ENCODE measurements around the gene TLL2.

Gene TLL2

GRCh38 chr10:96462606-96463151 is 51.0 kb downstream of the TLL2 start:
- DNase-seq: no peak

DNA sequence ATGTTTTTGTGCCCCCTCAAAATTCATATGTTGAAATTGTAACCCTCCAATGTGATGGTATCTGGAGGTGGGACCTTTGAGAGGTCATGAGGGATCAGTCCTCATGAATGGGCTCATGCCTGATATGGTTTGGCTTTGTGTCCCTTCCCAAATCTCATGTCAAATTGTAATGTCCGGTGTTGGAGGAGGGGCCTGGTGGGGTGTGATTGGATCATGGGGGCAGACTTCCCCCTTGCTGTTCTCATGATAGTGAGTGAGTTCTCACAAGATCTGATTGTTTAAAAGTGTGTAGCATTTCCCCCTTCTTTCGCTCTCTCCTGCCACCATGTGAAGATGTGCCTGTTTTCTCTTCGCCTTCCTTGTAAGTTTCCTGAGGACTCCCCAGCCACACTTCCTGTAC is 53.4 kb downstream of the TLL2 start:
- no peak for DNase-seq

GRCh38 chr10:96457341-96457740 is 56.4 kb downstream of the TLL2 start:
- no peak for DNase-seq

DNA sequence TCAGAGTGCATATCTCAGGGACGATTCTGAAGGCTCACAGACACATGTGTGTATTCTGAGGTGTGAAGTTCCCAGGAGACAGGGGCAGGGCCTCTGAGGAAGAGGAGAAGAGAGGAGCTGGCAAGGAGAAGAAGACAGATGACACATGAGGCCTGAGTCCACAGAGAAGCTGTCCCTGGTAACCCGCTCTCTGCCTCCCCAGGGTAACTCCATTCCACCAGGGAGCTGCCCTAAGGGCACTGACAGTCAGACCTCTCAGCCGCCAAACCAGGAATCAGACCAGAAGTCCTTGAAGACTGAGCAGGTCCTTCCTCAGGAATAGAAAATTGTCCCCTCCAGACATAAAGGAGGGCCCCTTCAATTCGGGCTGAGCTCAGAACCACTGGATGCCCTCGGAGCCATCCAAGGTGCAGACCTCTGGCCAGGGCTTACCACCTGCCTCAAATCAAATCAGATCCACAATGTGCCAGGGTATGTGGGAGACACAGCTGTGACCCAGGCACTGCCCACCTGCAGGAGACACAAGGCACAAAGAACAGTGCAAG is 57.4 kb downstream of the TLL2 start:
- no peak for DNase-seq

GRCh38 chr10:96453856-96454583 is 59.7 kb downstream of the TLL2 start:
- DNase-seq: no peak

GRCh38 chr10:96452494-96453153 is 61.1 kb downstream of the TLL2 start:
- DNase-seq: no peak

DNA sequence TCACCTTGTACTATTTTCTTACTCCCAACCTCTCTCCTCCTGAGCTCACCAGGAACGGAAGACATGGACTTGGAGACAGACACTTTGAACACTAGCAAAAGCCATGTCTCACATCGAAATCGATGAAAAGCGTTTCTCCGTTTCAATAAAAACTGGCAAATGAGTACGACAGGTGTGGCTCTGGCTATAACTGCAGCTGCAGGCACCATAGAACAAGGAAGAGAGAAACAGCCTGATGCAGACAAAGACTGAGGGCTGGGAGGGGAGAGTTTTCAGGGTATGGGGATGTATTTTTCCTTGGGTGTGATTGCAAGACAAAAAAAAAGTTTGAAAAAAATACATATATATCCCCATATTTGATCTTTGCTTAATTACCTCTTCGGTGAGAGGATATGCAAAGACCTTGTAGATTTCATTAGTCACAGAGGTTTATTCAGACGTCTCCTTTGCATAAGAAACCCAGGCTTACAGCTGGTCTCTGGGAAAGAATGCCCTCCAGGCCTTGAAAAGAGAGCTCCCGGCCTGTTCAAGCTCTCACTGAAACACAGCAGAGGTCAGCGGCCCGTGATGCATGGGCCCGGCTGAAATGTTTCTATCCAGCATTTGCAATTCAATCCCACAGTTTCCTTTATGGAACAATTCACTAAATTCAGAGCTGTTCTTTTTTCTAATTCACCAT is 63.1 kb downstream of the TLL2 start:
- DNase-seq: no peak

- DNase-seq: no peak
Observed at GRCh38 chr10:96448558-96448957, 65.2 kb downstream of the TLL2 start.

- no peak for DNase-seq
Observed at GRCh38 chr10:96448021-96448457, 65.7 kb downstream of the TLL2 start.

- no peak for DNase-seq
Observed at GRCh38 chr10:96446966-96447596, 66.6 kb downstream of the TLL2 start.

DNA sequence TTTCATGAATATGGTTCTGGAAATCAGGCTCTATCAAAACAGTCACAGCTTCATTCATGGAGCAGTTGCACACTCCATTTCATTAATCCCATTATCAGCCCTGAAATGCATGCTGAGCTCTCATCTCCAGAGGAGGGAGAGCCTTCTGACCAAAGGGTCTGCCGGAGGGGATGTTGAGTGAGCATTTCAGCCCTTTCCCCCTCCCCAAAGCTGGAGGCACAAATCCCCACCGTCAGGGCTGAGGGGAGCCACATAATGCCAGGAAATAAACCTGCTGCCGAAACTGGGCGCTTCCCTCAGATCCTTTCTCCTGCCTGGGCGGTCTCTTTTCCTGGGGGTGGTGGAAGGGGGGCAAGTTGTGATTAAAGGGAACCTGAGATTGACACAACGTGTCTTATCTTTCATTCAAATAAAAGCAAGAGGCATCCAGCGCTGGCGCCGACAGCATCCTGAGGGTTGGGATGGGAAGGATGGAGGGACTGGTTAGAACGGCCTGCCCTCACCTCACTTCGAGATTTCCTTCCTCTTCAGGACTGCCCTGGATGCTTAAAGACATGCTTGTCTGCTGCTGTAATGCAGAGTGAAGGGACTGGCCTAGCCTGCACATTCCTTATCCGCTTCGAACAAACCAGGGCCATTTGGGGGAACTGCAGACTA is 71.6 kb downstream of the TLL2 start:
- DNase-seq: no peak

DNA sequence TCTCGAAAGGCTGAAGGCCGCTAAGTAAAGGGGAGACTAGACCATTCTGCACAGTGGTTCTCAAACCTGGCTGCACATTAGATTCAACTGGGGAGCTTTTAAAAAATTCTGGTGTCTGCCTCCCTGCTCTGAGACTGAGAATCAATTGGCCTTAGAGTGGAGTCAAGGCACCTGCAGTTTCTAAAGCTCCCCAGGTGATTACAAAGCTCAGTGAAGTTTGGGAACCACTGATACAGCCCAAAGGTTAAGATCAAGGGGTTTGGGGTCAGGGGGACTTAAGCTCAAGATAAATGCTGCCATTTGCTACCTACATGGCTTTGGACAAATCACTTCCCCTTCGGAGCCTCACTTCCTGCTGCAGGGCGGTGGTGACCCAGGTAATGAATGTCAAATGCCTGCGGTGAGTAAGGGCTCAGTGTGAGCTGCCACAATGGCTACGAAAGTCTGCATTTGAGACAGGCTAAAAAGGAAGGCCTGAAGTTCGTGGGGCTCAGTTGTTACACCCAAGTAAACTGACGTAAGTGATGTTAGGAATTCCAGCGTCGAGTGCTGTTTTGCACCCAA is 72.3 kb downstream of the TLL2 start:
- no peak for DNase-seq

DNA sequence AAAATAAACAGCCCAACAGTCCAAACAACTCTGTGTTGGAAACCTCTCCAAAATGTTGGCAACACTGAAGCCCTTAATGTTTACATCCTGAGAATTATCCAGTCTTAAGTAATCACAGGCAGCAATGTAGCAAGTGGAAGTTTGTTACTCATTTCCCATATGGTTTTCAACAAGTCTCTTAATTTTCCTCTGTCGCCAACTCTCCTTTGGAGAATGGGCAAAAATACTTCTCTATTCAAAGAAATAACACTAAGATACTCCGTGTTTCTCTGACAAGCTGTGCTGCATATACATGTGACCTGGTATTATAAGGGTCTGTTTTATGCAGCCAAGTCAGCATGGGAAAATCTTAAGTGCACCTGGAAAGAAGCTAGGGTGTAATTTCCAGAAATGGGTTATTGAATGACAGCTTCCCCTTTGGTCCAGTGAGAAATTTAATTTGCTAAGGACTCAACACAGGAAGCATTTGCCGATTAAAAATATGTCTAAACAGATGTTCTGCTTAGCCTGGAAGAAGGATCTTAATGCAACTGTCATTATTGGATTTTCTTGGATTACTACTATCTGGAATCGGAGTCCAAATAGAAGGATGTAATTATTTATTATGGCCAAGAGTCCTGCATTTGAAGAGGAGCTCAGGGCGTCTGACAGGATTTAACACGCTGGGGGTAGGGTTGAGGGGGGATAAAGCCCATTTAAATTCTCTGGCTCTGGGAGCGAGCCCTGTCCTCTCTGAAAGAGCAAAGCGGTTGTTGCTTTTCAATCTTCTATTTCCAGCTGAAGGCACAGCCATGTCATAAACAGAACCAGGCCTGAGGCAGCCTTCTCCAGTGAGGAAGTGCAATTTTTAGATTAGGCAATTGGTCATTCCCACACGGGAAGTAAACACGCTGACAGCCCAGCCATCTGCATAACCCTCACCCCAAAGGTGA is 73.1 kb downstream of the TLL2 start:
- no peak for DNase-seq

GRCh38 chr10:96439725-96440124 is 74.0 kb downstream of the TLL2 start:
- no peak for DNase-seq

DNA sequence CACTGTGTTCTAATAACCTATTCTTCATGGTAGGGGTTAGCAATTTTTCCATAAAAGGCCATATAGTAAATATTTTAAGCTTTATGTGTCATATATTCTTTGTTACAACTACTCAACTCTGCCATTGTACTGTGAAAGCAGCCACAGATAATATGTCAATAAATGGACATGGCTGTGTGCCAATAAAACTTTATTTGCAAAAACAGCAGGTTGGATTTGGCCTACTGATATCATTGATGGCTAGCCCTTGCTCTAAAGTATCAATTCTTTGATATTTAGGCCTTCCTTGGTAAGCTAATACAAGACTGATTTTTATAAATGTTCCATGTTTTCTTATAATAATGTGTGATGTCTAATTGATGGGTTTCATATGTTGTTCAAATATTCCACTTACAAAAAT is 77.7 kb downstream of the TLL2 start:
- no peak for DNase-seq

DNA sequence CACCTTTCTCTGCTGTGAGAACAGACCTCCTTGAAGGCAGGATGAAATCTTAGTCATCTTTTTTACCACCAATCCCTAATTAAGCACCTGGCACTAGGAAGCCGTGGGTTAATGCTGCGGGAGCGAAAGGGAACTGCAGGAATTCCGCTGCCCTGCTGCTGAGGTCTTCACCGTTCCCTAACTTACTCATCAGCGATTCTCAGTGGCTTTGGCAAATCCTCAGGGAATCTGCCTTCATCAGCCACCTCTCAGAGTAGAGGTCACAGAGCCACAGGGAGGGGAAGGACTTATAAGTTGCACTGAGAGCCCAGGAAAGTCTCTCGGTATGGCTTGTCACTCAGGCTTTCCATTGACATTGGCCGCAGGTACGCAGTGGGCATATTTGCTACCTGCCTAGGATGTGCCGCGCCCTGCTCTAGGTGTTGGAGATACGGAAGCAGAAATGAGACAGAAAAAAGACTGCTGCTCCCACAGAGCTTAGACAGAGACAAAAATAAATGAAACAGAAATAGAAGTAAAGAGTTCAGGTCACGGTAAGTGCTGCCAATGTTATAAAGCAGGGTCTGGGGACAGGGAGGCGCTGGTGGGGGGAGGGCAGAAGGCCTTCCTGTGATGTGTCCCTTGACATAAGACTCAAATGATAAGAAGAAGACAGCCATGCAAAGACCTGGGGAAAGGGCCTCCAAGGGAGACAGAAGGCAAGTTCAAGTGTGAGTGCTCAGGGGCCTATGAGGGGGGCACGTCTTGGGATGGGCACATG is 82.3 kb downstream of the TLL2 start:
- DNase-seq: no peak

DNA sequence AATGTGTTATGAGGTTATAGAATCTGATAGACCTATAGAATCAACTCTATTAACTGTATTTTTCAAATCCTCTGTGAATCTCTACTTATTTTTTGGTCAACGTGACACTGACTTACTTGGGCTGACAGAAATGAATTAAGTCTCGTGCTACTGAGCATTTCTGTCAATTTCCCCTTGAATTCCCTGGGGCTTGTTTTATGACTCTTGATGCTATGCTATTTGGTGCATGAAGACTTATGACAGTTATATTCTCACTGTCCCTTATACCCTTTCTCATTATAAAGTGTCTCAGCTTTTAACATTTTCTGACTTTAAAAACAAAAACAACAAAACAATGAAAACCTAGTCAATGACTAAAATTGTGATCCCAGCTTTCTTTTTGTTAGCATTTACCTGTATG is 86.4 kb downstream of the TLL2 start:
- no peak for DNase-seq

GRCh38 chr10:96422525-96422924 is 91.2 kb downstream of the TLL2 start:
- no peak for DNase-seq

DNA sequence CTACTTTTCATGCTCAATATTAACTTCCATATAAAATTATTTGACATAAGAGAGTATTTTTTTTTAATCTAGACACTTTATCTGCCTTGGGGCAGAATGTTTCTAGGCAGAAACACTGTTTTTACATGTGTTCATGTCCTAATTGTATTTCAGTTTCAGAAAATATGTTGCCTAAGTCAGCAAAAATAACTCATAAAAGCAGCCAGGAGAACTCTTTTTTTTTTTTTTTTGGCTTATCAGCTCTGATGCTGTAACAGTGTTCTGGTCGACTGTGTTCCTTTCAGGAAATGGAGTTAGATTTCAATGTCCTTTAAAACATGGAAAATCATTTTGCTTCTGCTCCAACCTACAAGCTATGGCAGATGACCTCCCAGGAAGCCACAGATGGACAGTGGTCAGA is 91.7 kb downstream of the TLL2 start:
- no peak for DNase-seq
